ENCODE results near the gene TXN2. TPM values are rescaled to one million over a fixed set of nuclear protein-coding genes. Genes with fewer than 3 reads are reported as not detected.
"Not testable (repeated sequence)": the region's sequence is repeated elsewhere in the genome, so short reads cannot be mapped to it uniquely, and the experiment has no call there.

TXN2 gene
- total and polyA plus RNA-seq, 2 experiments from 2014 or later = 23.0 to 50.3 TPM

GRCh38 chr22:36427952-36428351 is 53.5 kb downstream of the TXN2 start:
- not testable (repeated sequence) for H3K4me2 ChIP-seq; H3K36me3 ChIP-seq (ENCODE audit: insufficient read depth); H4K20me1 ChIP-seq (replicated peaks; ENCODE audit: insufficient read depth); ATAC-seq; H3K4me3 Mint-ChIP-seq; H3K36me3 Mint-ChIP-seq (ENCODE audit: low read depth); H3K4me3 ChIP-seq; H3K27ac Mint-ChIP-seq; H3K79me2 ChIP-seq (replicated peaks; ENCODE audit: insufficient read depth); H3F3A ChIP-seq (replicated peaks; ENCODE audit: low read depth); DNase-seq (ENCODE audit: low spot score); H3K9me2 ChIP-seq (ENCODE audit: insufficient read depth); H3K27me3 ChIP-seq (ENCODE audit: insufficient read depth); H3K27ac ChIP-seq (ENCODE audit: low read depth); H2AFZ ChIP-seq; H3K9me3 Mint-ChIP-seq
- Mint-ChIP-seq H3K4me1 (peaks cover 17% of the 10 kb centered on the region), H3K27me3 (ENCODE audit: insufficient read depth, low read depth, poor library complexity) (peaks cover 12% of the 10 kb centered on the region)
- peaks cover 15% of the 10 kb centered on the region for H3K4me1 ChIP-seq (ENCODE audit: insufficient read depth)

- Mint-ChIP-seq H3K4me3 (no peak overlapping the region; the same call in 2 of the 3 replicates), H3K36me3 (ENCODE audit: low read depth) (no peaks in the 10 kb centered on the region), H3K4me1 (peaks cover 11% of the 10 kb centered on the region), H3K9me3 (no peaks in the 10 kb centered on the region), H3K27me3 (ENCODE audit: insufficient read depth, low read depth, poor library complexity) (peaks cover 8% of the 10 kb centered on the region), H3K27ac (peak overlapping the region; percentile 62; the same call in 1 of the 2 replicates)
- Histone ChIP-seq H3K79me2 (replicated peaks; ENCODE audit: insufficient read depth) (no peaks in the 10 kb centered on the region), H3K27me3 (ENCODE audit: insufficient read depth) (no peaks in the 10 kb centered on the region), H3K36me3 (ENCODE audit: insufficient read depth) (no peaks in the 10 kb centered on the region), H3K4me1 (ENCODE audit: insufficient read depth) (peaks cover 7% of the 10 kb centered on the region), H4K20me1 (replicated peaks; ENCODE audit: insufficient read depth) (no peaks in the 10 kb centered on the region), H3K4me3 (no peak overlapping the region), H2AFZ (peak overlapping the region; percentile 93), H3F3A (replicated peaks; ENCODE audit: low read depth) (no peaks in the 10 kb centered on the region), H3K4me2 (no peak overlapping the region), H3K9me2 (ENCODE audit: insufficient read depth) (no peaks in the 10 kb centered on the region), H3K27ac (ENCODE audit: low read depth) (no peak overlapping the region)
- DNase-seq (ENCODE audit: low spot score) = peak; percentile 47
- peak; percentile 73 for ATAC-seq
- TF ChIP-seq, protein P1, sequence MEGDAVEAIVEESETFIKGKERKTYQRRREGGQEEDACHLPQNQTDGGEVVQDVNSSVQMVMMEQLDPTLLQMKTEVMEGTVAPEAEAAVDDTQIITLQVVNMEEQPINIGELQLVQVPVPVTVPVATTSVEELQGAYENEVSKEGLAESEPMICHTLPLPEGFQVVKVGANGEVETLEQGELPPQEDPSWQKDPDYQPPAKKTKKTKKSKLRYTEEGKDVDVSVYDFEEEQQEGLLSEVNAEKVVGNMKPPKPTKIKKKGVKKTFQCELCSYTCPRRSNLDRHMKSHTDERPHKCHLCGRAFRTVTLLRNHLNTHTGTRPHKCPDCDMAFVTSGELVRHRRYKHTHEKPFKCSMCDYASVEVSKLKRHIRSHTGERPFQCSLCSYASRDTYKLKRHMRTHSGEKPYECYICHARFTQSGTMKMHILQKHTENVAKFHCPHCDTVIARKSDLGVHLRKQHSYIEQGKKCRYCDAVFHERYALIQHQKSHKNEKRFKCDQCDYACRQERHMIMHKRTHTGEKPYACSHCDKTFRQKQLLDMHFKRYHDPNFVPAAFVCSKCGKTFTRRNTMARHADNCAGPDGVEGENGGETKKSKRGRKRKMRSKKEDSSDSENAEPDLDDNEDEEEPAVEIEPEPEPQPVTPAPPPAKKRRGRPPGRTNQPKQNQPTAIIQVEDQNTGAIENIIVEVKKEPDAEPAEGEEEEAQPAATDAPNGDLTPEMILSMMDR (conservative IDR thresholded peaks at IDR 0.05; ENCODE audit: low read depth in 2 of 2) = no peak
- TF ChIP-seq, protein P2, sequence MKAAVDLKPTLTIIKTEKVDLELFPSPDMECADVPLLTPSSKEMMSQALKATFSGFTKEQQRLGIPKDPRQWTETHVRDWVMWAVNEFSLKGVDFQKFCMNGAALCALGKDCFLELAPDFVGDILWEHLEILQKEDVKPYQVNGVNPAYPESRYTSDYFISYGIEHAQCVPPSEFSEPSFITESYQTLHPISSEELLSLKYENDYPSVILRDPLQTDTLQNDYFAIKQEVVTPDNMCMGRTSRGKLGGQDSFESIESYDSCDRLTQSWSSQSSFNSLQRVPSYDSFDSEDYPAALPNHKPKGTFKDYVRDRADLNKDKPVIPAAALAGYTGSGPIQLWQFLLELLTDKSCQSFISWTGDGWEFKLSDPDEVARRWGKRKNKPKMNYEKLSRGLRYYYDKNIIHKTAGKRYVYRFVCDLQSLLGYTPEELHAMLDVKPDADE (IDR thresholded peaks at IDR 0.05) = no peak
These were observed 55.4 kb downstream of the TXN2 start for GRCh38 chr22:36425977-36426523.

- no peak for DNase-seq (ENCODE audit: low spot score)
- Mint-ChIP-seq H3K36me3 (ENCODE audit: low read depth) (no peaks in the 10 kb centered on the region), H3K9me3 (no peaks in the 10 kb centered on the region), H3K4me1 (peaks cover 11% of the 10 kb centered on the region), H3K27me3 (ENCODE audit: insufficient read depth, low read depth, poor library complexity) (peaks cover 8% of the 10 kb centered on the region), H3K4me3 (no peak overlapping the region; the same call in 2 of the 3 replicates), H3K27ac (no peak overlapping the region)
- H4K20me1 ChIP-seq (replicated peaks; ENCODE audit: insufficient read depth) = no peaks in the 10 kb centered on the region
- H3K4me1 ChIP-seq (ENCODE audit: insufficient read depth) = peaks cover 7% of the 10 kb centered on the region
- no peak overlapping the region for H3K27ac ChIP-seq (ENCODE audit: low read depth)
- H3K4me2 ChIP-seq = no peak overlapping the region
- H3K79me2 ChIP-seq (replicated peaks; ENCODE audit: insufficient read depth) = no peaks in the 10 kb centered on the region
- no peak overlapping the region for H2AFZ ChIP-seq
- H3K27me3 ChIP-seq (ENCODE audit: insufficient read depth) = no peaks in the 10 kb centered on the region
- H3K36me3 ChIP-seq (ENCODE audit: insufficient read depth) = no peaks in the 10 kb centered on the region
- ATAC-seq = no peak
- H3F3A ChIP-seq (replicated peaks; ENCODE audit: low read depth) = no peaks in the 10 kb centered on the region
- no peaks in the 10 kb centered on the region for H3K9me2 ChIP-seq (ENCODE audit: insufficient read depth)
- no peak overlapping the region for H3K4me3 ChIP-seq
- TF ChIP-seq EZH2phosphoT487 (IDR thresholded peaks at IDR 0.05; ENCODE audit: unreplicated experiment) (no peak), NANOG (IDR thresholded peaks at IDR 0.05; ENCODE audit: borderline replicate concordance) (no peak), EZH2 (IDR thresholded peaks at IDR 0.05; ENCODE audit: low read depth, unreplicated experiment) (no peak), ZNF462 (CRISPR knock-in tag; IDR thresholded peaks at IDR 0.05) (no peak)
These were observed 56.4 kb downstream of the TXN2 start for GRCh38 chr22:36424901-36425579.

Data from GM23338 (cell line).